IPS-15b (cell line): ENCODE results near the gene SRGAP2.
"Not testable (repeated sequence)": the region's sequence is repeated elsewhere in the genome, so short reads cannot be mapped to it uniquely, and the experiment has no call there.

Experiments
- H3K27me3 ChIP-seq: one replicate; pipeline ENCODE4 v1.6.1; 2013; ENCODE audit warnings: low read length; ENCODE audit not compliant: control insufficient read depth, insufficient read depth
- H3K36me3 ChIP-seq: one replicate; pipeline ENCODE4 v1.6.1; 2013; ENCODE audit warnings: low read length; ENCODE audit not compliant: control insufficient read depth, insufficient read depth
- H3K4me1 ChIP-seq: one replicate; pipeline ENCODE4 v1.6.1; 2013; ENCODE audit warnings: mild to moderate bottlenecking, low read length; ENCODE audit not compliant: control insufficient read depth, insufficient read depth
- H3K4me3 ChIP-seq: one replicate; pipeline ENCODE4 v1.5.1; 2013; ENCODE audit warnings: low read depth, low read length
- H3K9ac ChIP-seq: one replicate; pipeline ENCODE4 v1.6.1; 2013; ENCODE audit warnings: low read depth, mild to moderate bottlenecking, low read length
- H3K9me3 ChIP-seq: one replicate; pipeline ENCODE4 v1.6.1; 2013; ENCODE audit warnings: mild to moderate bottlenecking, low read length; ENCODE audit not compliant: control insufficient read depth, insufficient read depth

Gene SRGAP2

DNA sequence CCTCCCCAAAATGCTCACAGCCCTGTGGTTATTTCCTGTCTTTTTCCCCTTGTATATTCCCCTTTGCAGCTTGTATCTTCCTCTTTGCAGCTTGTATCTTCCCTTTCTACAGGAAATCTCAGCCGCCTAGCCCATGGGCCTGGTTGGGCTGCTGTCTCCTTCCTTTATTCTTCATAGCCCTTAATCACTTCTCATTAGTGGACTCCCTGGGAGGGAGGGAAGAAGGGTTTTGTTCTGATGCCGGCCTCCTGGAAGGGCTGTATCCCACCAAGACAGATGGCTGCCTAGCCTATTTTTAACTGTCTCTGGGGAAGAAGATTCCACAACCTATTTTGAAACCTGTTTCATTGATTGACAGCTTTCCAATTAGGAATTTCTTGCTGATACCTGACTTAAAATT is 31.8 kb downstream of the SRGAP2 start:
- not testable (repeated sequence) for H3K9ac ChIP-seq, H3K9me3 ChIP-seq, H3K27me3 ChIP-seq, H3K4me3 ChIP-seq, H3K36me3 ChIP-seq, H3K4me1 ChIP-seq

DNA sequence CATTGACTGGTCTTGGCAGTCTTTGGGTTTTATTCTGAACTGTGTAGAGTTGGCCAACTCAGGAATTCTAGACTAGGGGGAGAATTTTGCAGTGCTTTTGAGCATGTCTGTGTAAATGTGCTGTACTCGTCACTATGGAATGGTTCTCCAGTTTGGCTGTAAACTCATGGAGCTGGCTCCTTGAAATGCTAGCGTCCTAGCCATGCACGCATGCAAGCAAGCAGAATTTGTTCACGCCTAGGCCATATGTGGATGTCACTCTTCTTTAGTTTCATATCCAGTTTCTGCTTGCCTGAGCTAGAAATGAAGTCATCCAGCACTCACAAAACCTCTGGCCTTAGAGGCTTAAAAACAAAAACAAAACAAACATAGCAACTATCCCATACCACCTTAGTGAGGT is 36.9 kb downstream of the SRGAP2 start:
- not testable (repeated sequence) for H3K4me1 ChIP-seq, H3K27me3 ChIP-seq, H3K9ac ChIP-seq, H3K4me3 ChIP-seq, H3K36me3 ChIP-seq, H3K9me3 ChIP-seq

DNA sequence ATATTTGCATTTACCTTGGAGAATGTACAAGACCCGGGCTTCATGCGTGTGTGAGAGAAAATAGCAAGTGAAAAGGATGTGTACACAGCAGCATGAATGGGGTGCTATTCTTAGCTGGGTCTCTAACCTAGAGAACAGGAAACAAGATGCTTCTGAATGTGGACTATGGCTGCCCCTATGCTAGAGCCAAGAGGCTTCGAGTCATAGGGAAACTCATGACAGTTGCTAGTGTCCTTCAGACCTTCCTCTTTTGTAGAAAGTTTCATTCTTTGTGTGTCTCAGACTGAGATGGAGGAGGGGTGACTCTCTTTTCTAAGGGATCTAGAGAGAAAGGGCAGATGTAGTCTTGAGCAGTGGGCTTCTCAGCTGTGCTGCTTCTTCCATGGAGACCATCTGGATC is 40.0 kb downstream of the SRGAP2 start:
- not testable (repeated sequence) for H3K9me3 ChIP-seq, H3K27me3 ChIP-seq, H3K4me1 ChIP-seq, H3K9ac ChIP-seq, H3K36me3 ChIP-seq, H3K4me3 ChIP-seq

DNA sequence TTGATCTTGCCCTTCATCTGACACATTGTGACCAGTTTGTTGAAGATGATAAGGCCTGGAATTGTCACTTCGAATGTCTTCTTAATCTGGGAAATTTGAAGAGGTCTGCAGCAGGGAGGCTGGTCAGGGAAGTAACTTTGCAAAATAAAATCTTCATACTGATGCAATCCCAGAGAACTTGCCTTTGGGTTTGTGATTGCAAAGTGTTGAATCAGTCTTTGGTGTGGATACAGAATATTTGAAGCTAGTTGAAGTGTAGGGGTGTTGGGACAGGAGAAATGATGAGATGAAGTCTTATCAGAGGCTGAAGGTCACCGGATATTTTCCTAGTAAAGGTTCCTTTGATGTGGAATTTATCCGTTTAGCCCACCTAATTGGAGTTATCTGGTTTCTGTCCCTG is 42.1 kb downstream of the SRGAP2 start:
- H3K36me3 ChIP-seq, H3K9me3 ChIP-seq: not testable (repeated sequence)

DNA sequence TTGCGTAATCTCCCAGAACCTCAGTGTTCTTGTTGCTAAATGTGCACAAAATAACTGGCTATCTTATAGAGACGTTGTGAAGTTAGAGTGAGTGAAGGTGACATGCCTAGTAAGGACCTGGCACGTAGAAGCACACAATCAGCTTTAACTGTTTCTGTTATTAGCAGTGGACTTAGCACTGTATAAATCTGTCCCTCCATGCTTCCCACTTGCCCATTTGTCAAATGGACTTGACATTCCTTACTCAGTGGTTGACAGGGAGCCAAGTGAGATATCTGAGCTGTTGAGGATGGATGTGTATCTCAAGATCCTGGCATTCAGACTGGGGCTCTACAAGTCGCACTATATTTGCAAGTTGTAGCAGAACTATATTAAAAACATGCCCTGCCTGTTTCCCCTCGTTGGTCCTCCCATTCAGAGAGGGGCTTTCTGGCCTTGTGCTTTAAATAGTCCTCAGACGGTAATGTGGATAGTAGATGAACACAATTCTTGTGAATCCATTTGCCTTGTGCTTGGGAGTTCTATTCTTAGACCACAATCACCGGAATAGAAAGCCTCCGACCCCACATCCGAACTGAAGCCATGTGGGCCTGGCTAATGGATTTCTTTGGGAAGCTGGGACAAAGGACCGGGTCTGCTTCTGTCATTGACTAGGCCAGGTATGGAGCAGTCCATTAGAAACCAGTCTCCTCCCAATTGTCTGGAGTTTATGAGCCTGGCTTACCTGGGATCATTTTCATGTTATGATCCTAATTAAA is 43.0 kb downstream of the SRGAP2 start:
- H3K4me1 ChIP-seq, H3K4me3 ChIP-seq, H3K36me3 ChIP-seq, H3K9me3 ChIP-seq, H3K27me3 ChIP-seq, H3K9ac ChIP-seq: not testable (repeated sequence)

More for the DNA sequence above, 42.1 kb downstream of the SRGAP2 start:
- not testable (repeated sequence) for H3K9ac ChIP-seq, H3K27me3 ChIP-seq, H3K4me3 ChIP-seq, H3K4me1 ChIP-seq

GRCh38 chr1:206250953-206251681 is 47.8 kb downstream of the SRGAP2 start:
- not testable (repeated sequence) for H3K4me1 ChIP-seq, H3K27me3 ChIP-seq, H3K36me3 ChIP-seq, H3K9me3 ChIP-seq, H3K9ac ChIP-seq, H3K4me3 ChIP-seq

GRCh38 chr1:206252680-206253335 is 49.5 kb downstream of the SRGAP2 start:
- H3K4me3 ChIP-seq, H3K27me3 ChIP-seq, H3K4me1 ChIP-seq, H3K36me3 ChIP-seq, H3K9me3 ChIP-seq, H3K9ac ChIP-seq: not testable (repeated sequence)
